ENCODE results near the gene PIPOX. TPM values are rescaled to one million over a fixed set of nuclear protein-coding genes. Genes with fewer than 3 reads are reported as not detected.

The PIPOX gene, protein sequence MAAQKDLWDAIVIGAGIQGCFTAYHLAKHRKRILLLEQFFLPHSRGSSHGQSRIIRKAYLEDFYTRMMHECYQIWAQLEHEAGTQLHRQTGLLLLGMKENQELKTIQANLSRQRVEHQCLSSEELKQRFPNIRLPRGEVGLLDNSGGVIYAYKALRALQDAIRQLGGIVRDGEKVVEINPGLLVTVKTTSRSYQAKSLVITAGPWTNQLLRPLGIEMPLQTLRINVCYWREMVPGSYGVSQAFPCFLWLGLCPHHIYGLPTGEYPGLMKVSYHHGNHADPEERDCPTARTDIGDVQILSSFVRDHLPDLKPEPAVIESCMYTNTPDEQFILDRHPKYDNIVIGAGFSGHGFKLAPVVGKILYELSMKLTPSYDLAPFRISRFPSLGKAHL
- total RNA-seq (15.8 TPM in 2 replicates), polyA plus RNA-seq (8.0 and 10.2 TPM in 2 replicates)

DNA sequence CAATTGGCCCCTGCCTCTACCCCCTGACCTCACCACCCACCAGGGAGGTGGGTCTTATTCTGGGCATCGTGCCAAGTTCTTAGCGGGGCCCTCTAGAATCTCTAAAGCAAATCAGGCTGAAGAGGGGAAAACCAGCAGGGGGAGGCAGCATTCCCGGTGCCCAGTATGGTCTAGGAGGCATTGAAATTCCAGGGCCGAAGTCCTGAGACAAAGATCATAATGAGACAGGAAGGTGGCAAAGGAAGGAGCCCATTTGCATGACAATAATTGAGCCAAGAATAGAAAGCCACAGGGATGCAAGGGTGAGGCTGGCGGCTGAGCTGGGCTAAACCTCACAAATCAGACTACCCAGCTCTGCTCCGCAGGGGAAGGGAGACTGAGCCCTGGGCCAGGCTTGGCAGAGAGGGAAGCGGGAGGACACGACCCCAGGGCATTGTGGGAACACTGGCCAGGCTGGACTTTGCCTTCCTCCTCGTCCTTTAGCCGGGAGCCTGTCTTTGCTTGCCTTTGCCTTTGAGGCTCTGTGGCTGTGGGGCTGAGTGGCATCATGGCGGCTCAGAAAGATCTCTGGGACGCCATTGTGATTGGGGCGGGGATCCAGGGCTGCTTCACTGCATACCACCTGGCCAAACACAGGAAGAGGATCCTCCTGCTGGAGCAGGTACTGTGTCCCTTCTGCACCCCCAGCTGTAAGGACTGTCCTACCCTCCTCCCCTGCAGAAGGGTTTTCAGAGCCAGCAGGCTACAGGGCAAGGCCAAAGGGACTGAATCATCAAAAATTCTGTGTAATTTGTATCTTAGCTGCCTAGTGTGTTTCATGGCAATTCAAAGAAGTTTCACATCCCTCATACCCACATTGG, at the start of gene PIPOX:
TSS of gene PIPOX (plus strand) at position 463 of the 860 bp plus-strand sequence. CDS start at position 548, 85 bp downstream.
- no peak for TF ChIP-seq EZH2phosphoT487 (IDR thresholded peaks at IDR 0.05; ENCODE audit: low read depth, severe bottlenecking, unreplicated experiment)
- TF ChIP-seq EZH2 (IDR thresholded peaks at IDR 0.05; ENCODE audit: borderline replicate concordance) = no peak
- TF ChIP-seq, protein P1, sequence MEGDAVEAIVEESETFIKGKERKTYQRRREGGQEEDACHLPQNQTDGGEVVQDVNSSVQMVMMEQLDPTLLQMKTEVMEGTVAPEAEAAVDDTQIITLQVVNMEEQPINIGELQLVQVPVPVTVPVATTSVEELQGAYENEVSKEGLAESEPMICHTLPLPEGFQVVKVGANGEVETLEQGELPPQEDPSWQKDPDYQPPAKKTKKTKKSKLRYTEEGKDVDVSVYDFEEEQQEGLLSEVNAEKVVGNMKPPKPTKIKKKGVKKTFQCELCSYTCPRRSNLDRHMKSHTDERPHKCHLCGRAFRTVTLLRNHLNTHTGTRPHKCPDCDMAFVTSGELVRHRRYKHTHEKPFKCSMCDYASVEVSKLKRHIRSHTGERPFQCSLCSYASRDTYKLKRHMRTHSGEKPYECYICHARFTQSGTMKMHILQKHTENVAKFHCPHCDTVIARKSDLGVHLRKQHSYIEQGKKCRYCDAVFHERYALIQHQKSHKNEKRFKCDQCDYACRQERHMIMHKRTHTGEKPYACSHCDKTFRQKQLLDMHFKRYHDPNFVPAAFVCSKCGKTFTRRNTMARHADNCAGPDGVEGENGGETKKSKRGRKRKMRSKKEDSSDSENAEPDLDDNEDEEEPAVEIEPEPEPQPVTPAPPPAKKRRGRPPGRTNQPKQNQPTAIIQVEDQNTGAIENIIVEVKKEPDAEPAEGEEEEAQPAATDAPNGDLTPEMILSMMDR (IDR thresholded peaks at IDR 0.05; ENCODE audit: poor library complexity) = no peak
- no peaks in the 10 kb centered on the region for H3K9me2 ChIP-seq (replicated peaks; ENCODE audit: insufficient read depth)
- no peaks in the 10 kb centered on the region for H3K36me3 ChIP-seq (replicated peaks; ENCODE audit: insufficient read depth, low read depth)
- peak within 1 kb of the TSS; percentile 43 for H3K4me2 ChIP-seq
- H2AFZ ChIP-seq = no peak within 1 kb of the TSS
- 48% methylated on average over 13 of the region's 13 CpGs for WGBS (ENCODE audit: low lambda C conversion rate, missing lambda C conversion rate)
- peaks cover 14% of the 10 kb centered on the region for H3K27me3 ChIP-seq
- H3K4me3 ChIP-seq = no peak within 1 kb of the TSS
- no peaks in the 10 kb centered on the region for H4K20me1 ChIP-seq (ENCODE audit: insufficient read depth, poor library complexity, severe bottlenecking)
- no peaks in the 10 kb centered on the region for H3K79me2 ChIP-seq
- H3K4me1 ChIP-seq (ENCODE audit: insufficient read depth) = peaks cover 4% of the 10 kb centered on the region
- H3K27ac ChIP-seq = no peak within 1 kb of the TSS
- no peaks in the 10 kb centered on the region for H3K9me3 ChIP-seq (ENCODE audit: low read depth)
- DNase-seq (ENCODE audit: low spot score) = peak; percentile 63

GRCh38 chr17:28993645-28994426, 49.1 kb upstream of the PIPOX start:
- Histone ChIP-seq H3K27me3 (peaks cover 7% of the 10 kb centered on the region), H3K4me1 (ENCODE audit: insufficient read depth) (no peaks in the 10 kb centered on the region), H4K20me1 (ENCODE audit: insufficient read depth, poor library complexity, severe bottlenecking) (no peaks in the 10 kb centered on the region), H2AFZ (no peak overlapping the region), H3K9me3 (ENCODE audit: low read depth) (no peaks in the 10 kb centered on the region), H3K36me3 (replicated peaks; ENCODE audit: insufficient read depth, low read depth) (no peaks in the 10 kb centered on the region), H3K4me2 (no peak overlapping the region), H3K4me3 (no peak overlapping the region), H3K27ac (no peak overlapping the region), H3K79me2 (no peaks in the 10 kb centered on the region), H3K9me2 (replicated peaks; ENCODE audit: insufficient read depth) (no peaks in the 10 kb centered on the region)
- WGBS (ENCODE audit: low lambda C conversion rate, missing lambda C conversion rate) = 88% methylated on average over 13 of the region's 13 CpGs
- DNase-seq (ENCODE audit: low spot score) = no peak
- TF ChIP-seq EZH2phosphoT487 (IDR thresholded peaks at IDR 0.05; ENCODE audit: low read depth, severe bottlenecking, unreplicated experiment) (no peak), EZH2 (IDR thresholded peaks at IDR 0.05; ENCODE audit: borderline replicate concordance) (no peak)
- TF ChIP-seq, protein P1 (IDR thresholded peaks at IDR 0.05; ENCODE audit: poor library complexity) = no peak

- no peak for DNase-seq (ENCODE audit: low spot score)
- H4K20me1 ChIP-seq (ENCODE audit: insufficient read depth, poor library complexity, severe bottlenecking) = no peaks in the 10 kb centered on the region
- H3K27me3 ChIP-seq = peaks cover 26% of the 10 kb centered on the region
- no peak overlapping the region for H3K4me3 ChIP-seq
- no peak overlapping the region for H3K27ac ChIP-seq
- H2AFZ ChIP-seq = no peak overlapping the region
- H3K9me2 ChIP-seq (replicated peaks; ENCODE audit: insufficient read depth) = no peaks in the 10 kb centered on the region
- TF ChIP-seq, protein P1 (IDR thresholded peaks at IDR 0.05; ENCODE audit: poor library complexity) = no peak
- TF ChIP-seq EZH2phosphoT487 (IDR thresholded peaks at IDR 0.05; ENCODE audit: low read depth, severe bottlenecking, unreplicated experiment) (no peak), EZH2 (IDR thresholded peaks at IDR 0.05; ENCODE audit: borderline replicate concordance) (no peak)
- WGBS (ENCODE audit: low lambda C conversion rate, missing lambda C conversion rate) = 55% methylated on average over 5 of the region's 5 CpGs
- no peaks in the 10 kb centered on the region for H3K79me2 ChIP-seq
- H3K36me3 ChIP-seq (replicated peaks; ENCODE audit: insufficient read depth, low read depth) = no peaks in the 10 kb centered on the region
- no peaks in the 10 kb centered on the region for H3K9me3 ChIP-seq (ENCODE audit: low read depth)
- no peaks in the 10 kb centered on the region for H3K4me1 ChIP-seq (ENCODE audit: insufficient read depth)
- H3K4me2 ChIP-seq = no peak overlapping the region
Measured at GRCh38 chr17:28996554-28997096, 46.3 kb upstream of the PIPOX start.
